Kidney epithelial cell (primary cell): ENCODE data around the gene CALB2. TPM values are rescaled to one million over a fixed set of nuclear protein-coding genes. Genes with fewer than 3 reads are reported as not detected.

Experiments
- DNase-seq: peaks from one replicate; pipeline ENCODE4 v3.0.0-alpha.2; 2010; ENCODE audit warnings: low read depth
- H3K27me3 ChIP-seq: 2 replicates; pipeline ENCODE4 v1.6.0; 2011; ENCODE audit warnings: low read length; ENCODE audit not compliant: control insufficient read depth, insufficient read depth
- H3K36me3 ChIP-seq: 2 replicates; pipeline ENCODE4 v1.5.1; 2011; ENCODE audit warnings: low read length; ENCODE audit not compliant: control insufficient read depth, insufficient read depth
- H3K4me3 ChIP-seq: 2 replicates; pipeline ENCODE4 v1.5.1; 2011; ENCODE audit warnings: low read depth, mild to moderate bottlenecking, control low read depth, low read length
- total RNA-seq: library from RNA; depleted of rRNA; stranded (reverse); fragments of >200 nt; gene quantifications from 2 replicates; pipeline ENCODE4 v1.2.3, GENCODE V29; 2015
- TF ChIP-seq, protein P1 (sequence below): IDR thresholded peaks from 2 replicates; pipeline ENCODE4 v1.5.1; 2011; ENCODE audit warnings: mild to moderate bottlenecking, moderate library complexity, low read length, control low read depth, inconsistent platforms; ENCODE audit not compliant: insufficient read depth, poor library complexity, severe bottlenecking

Gene CALB2
- total RNA-seq, 1 donor from 2014 or later, result 6.2 TPM

DNA sequence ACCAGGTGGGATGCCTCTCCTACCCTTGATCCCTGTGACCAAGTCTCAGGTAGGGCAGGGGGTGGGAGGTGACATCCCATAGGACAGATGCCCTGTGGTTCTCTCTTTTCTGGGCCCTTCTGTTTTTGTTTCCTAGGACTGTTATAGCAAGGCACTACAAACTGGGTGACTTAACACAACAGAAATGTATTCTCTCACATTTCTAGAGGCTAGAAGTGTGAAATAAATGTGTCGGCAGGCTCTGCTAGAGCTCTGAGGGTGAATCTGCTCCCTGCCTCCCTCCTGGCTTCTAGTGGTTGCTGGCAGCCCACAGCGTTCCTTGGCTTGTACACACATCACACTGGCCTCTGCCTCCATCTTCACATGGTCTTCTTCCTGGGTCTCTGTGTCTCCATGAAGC, 12.7 kb downstream of the CALB2 start:
- TF ChIP-seq, protein P1, sequence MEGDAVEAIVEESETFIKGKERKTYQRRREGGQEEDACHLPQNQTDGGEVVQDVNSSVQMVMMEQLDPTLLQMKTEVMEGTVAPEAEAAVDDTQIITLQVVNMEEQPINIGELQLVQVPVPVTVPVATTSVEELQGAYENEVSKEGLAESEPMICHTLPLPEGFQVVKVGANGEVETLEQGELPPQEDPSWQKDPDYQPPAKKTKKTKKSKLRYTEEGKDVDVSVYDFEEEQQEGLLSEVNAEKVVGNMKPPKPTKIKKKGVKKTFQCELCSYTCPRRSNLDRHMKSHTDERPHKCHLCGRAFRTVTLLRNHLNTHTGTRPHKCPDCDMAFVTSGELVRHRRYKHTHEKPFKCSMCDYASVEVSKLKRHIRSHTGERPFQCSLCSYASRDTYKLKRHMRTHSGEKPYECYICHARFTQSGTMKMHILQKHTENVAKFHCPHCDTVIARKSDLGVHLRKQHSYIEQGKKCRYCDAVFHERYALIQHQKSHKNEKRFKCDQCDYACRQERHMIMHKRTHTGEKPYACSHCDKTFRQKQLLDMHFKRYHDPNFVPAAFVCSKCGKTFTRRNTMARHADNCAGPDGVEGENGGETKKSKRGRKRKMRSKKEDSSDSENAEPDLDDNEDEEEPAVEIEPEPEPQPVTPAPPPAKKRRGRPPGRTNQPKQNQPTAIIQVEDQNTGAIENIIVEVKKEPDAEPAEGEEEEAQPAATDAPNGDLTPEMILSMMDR, result no peak

DNA sequence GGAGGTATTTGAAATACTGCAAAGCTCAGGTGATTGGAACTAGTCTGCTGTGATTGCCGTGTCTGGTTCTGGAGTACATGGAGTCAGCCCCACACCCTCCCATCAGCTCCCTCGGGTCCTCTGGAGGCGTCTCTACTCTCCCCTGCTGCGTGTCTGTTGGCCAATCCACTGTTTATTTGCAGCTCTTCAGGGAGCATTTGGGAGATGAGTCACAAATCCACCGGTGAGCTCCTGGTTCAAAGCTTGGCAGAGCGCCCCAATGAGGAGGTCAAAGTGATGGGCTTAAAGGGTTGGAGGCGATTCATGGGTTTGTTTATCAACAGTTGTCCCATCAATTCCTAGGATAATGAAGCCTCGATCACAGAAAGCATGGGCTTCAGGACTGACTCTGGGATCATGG, 14.6 kb downstream of the CALB2 start:
- H3K27me3 ChIP-seq, result no peaks in the 10 kb centered on the region
- TF ChIP-seq, protein P1, result no peak
- H3K36me3 ChIP-seq, result no peaks in the 10 kb centered on the region
- DNase-seq, result no peak
- no peak overlapping the region for H3K4me3 ChIP-seq

More for the DNA sequence above, 12.7 kb downstream of the CALB2 start:
- Histone ChIP-seq H3K36me3 (no peaks in the 10 kb centered on the region), H3K4me3 (no peak overlapping the region), H3K27me3 (no peaks in the 10 kb centered on the region)
- no peak for DNase-seq

DNA sequence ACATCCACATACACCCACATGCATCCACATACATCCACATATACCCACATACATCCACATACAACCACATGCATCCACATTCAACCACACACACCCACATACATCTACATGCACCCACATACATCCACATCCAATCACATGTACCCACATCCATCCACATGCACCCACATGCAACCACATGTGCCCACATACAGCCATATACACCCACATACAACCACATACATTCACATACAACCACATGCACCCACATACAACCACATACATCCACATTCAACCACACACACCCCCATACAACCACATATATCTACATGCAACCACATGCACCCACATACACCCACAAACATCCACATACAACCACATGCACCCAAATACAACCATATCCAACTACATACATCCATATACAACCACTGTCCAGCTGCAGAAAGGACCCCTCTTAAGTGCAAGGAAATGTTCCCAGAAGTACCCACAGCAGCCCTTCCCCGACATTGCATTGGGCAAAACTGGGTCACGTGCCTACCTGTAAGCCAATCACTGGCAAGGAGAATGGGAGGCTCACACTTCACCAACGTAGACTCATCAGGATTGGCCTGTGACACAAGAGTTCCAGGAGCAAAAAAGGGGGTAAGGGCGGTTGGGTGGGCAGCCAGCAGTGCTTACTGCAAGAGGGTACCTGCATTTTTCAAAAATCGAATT, 18.1 kb downstream of the CALB2 start:
- no peak for DNase-seq
- no peaks in the 10 kb centered on the region for H3K27me3 ChIP-seq
- no peaks in the 10 kb centered on the region for H3K36me3 ChIP-seq
- TF ChIP-seq, protein P1, result no peak
- no peak overlapping the region for H3K4me3 ChIP-seq

DNA sequence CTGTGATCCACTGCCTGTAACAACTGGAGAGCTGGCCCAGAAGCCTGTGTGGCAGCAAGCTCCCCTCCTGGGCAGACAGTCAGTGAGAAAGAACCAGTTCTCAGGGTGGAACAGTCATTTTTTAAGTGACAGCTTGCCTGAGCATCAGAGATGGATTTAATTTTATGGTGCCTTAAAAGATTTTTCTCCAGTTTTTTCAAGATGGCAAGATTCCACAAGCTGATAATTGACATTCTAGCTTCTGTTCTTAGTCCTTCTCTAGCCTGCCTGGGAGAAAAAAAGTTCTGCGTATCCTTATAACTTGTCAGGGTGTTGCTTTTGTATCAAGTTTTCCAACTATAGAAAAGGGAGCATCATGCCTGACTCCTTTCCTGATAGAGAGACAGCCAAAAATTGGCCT, 21.2 kb downstream of the CALB2 start:
- no peak overlapping the region for H3K4me3 ChIP-seq
- H3K36me3 ChIP-seq, result no peaks in the 10 kb centered on the region
- no peaks in the 10 kb centered on the region for H3K27me3 ChIP-seq
- TF ChIP-seq, protein P1, result no peak
- no peak for DNase-seq

DNA sequence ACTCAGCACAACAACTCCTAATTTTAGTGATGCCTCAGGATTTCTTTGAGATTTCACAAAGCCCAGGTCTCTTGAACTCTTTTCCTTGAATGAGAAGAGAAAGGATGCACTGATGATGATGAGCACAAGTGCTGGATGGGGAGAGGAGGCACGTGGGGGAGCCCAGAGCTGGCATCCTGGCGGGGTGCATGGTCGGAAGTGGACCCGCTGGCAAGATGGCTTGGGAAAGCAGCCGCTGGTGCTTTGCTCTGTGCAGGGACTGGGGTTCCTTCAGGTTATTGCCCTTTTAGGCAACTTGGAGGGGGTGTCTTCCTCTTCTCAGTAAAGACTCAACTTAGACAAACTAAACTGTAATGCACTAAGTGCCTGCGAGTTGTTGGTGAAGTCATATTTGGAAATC, 22.3 kb downstream of the CALB2 start:
- no peaks in the 10 kb centered on the region for H3K27me3 ChIP-seq
- no peak for DNase-seq
- no peak overlapping the region for H3K4me3 ChIP-seq
- TF ChIP-seq, protein P1, result no peak
- no peaks in the 10 kb centered on the region for H3K36me3 ChIP-seq
